Activated CD4-positive, alpha-beta memory T cell treated with anti-CD3 and anti-CD28 coated beads, Interleukin-2, amount 10 ng/mL, durations not matched to agents 7 days and 5 days (primary cell): ENCODE results near the gene GLI1. TPM values are rescaled to one million over a fixed set of nuclear protein-coding genes. Genes with fewer than 3 reads are reported as not detected.
"Not testable (repeated sequence)": the region's sequence is repeated elsewhere in the genome, so short reads cannot be mapped to it uniquely, and the experiment has no call there.

Experiments used
- CTCF ChIA-PET: fragments of 350-600 bp; sonication (Branson Sonifier 250); formaldehyde crosslinking; loops from one replicate; lab custom pipeline; 2021; ENCODE audit warnings: antibody characterized with exemption, inconsistent platforms; lab: Charles Lee
- POLR2A ChIA-PET: fragments of 350-600 bp; sonication (Branson Sonifier 250); formaldehyde crosslinking; loops from one replicate; lab custom pipeline; 2021; ENCODE audit warnings: antibody characterized with exemption; lab: Charles Lee
- DNase-seq: peaks from one replicate; pipeline ENCODE4 v3.0.0-alpha.2; 2020
- H3K27ac Mint-ChIP-seq: one replicate; pipeline ENCODE4 v1.8.0; 2021; ENCODE audit warnings: mild to moderate bottlenecking, mixed read lengths
- H3K27me3 Mint-ChIP-seq: one replicate; pipeline ENCODE4 v1.8.0; 2021; ENCODE audit warnings: mixed read lengths
- H3K36me3 Mint-ChIP-seq: one replicate; pipeline ENCODE4 v1.8.0; 2021; ENCODE audit warnings: low read depth, mixed read lengths
- H3K4me1 Mint-ChIP-seq: one replicate; pipeline ENCODE4 v1.8.0; 2021; ENCODE audit warnings: mixed read lengths
- H3K4me3 Mint-ChIP-seq: one replicate; pipeline ENCODE4 v1.8.0; 2021; ENCODE audit warnings: mild to moderate bottlenecking, mixed read lengths
- H3K9me3 Mint-ChIP-seq: one replicate; pipeline ENCODE4 v1.8.0; 2021; ENCODE audit warnings: mixed read lengths
- total RNA-seq, 2 experiments: library from RNA; stranded (reverse); gene quantifications; one replicate each; pipeline ENCODE4 v1.2.3, GENCODE V29; 2021

The GLI1 gene
- total RNA-seq, 2 experiments from 2014 or later: 0.30 to 0.48 TPM

DNA sequence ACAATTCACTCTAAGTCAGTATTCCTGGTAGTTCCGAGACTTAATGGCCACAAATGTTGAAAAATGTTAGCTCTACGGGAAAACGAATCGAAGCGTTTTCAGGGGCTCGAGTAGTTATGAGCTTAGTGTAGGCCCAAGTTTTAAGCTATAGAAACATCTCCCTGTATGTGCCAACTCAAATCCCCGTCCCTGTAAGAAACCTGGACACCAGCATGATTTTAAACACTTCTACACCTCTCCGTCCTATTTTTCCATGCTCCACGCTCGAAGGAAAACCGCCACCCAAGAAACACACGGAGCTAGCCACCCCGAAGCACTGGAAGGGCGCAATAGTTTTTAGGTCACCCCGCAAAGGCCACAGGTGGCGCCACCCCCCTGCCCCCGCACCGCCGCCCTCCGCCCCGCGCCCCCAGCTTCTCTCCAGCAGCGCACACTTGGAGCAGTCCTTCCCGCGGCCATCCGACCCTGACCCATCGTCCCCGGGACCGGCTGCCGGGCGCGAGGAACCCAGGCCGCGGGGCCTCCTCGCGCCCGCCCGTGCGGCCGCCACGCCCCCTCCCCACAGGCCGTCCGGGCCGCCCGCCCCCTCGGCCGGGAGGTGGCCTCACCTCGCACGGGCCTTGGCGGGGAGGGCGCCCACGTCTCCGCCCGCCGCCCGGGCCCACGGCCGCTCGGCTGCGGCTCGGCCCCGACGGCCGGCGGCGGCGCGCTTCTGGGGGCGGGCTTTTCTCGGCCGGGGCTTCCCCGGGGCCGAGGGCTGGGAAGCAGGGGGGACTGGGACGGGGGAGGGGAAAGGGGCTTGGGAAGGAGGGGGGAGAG, 29.3 kb upstream of the GLI1 start:
- ChIA-PET POLR2A (interaction anchor here (0.6 to 1.8 kb wide), 17 partner anchors 9 to 353 kb away, joined by 3 to 11 read pairs (median 4); partner anchors contain the start of genes ARHGAP9, GLI1 and STAT6), CTCF (interaction anchor here (0.7 to 1.9 kb wide), 9 partner anchors 21 to 302 kb away, joined by 3 to 13 read pairs (median 6); partner anchors contain the start of genes INHBE and LRP1)
- Mint-ChIP-seq H3K36me3 (peaks cover 15% of the 10 kb centered on the region), H3K4me3 (peak overlapping the region; percentile 99), H3K27ac (peak overlapping the region; percentile 99), H3K4me1 (peaks cover 40% of the 10 kb centered on the region), H3K27me3 (no peaks in the 10 kb centered on the region), H3K9me3 (no peaks in the 10 kb centered on the region)
- DNase-seq: peak; percentile 46

DNA sequence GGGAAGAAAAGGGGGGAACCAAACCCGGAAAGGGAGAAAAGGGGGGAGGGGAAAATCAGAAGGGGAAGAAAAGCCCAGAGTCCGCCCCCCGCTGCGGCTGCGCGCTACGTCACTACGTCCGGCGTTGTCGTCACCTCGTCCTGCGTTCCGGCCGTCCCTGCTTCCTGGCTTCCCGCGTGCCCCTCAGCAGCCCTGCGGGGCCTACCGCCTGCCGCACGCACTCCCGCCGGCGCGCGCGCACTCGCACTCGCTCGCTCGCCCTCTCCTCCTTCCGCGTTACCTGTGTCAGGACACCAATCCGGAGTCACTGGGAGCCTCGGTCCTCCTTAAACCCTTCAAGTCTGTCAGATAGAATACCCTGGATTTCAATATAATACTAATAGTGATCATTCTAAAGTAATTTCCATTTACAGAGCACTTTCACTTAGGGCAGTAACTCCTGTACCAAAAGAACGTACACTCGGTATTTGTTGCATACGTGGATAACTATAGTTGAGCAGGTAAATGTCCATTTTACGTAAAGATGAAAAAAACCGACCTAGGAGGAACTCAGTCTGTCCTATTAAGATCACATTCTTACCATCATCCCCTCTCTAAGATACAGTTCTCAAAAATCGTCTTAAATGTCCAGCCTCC, 28.5 kb upstream of the GLI1 start, which contains the start of gene R3HDM2:
R3HDM2 (minus strand) TSS at position 113 of the 636 bp plus-strand sequence. CDS start 120,615 bp downstream, outside the sequence.
- Mint-ChIP-seq H3K27me3 (no peaks in the 10 kb centered on the region), H3K9me3 (no peaks in the 10 kb centered on the region), H3K36me3 (peaks cover 13% of the 10 kb centered on the region), H3K4me1 (peaks cover 43% of the 10 kb centered on the region), H3K4me3 (peak within 1 kb of the TSS; percentile 99), H3K27ac (peak within 1 kb of the TSS; percentile 99)
- ChIA-PET CTCF (interaction anchor here (1.3 to 3.5 kb wide), 2 partner anchors 28 to 46 kb away, joined by 9 to 17 read pairs; partner anchors contain the start of gene GLI1), POLR2A (interaction anchor here (1.4 kb wide), 1 partner anchor 49 kb away, joined by 4 read pairs; the partner anchor contains the start of gene ARHGAP9)
- DNase-seq: peak; percentile 96

DNA sequence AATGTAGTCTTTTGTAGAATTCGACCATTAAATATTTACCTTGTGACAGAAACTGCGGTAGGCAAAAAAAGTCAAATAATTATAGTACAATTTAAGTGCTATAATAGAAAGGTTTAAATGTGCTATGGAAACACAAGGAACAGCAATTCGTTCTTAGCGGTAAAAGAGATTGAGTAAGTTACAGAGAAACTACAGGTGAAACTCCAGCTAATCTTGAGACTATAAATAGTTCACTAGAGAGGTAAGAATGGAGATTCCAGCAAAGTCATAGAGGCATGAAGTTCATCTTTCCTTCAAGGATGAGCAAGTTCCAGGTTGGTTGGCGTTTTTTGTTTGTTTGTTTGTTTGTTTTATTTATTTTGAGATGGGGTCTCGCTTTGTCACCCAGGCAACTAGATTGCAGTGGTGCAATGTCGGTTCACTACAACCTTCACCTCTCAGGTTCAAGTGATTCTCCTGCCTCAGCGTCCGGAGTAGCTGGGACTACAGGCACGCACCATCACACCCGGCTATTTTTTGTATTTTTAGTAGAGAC, 27.9 kb upstream of the GLI1 start:
- Mint-ChIP-seq H3K9me3 (no peaks in the 10 kb centered on the region), H3K4me1 (peaks cover 39% of the 10 kb centered on the region), H3K36me3 (peaks cover 7% of the 10 kb centered on the region), H3K4me3 (peak overlapping the region; percentile 84), H3K27me3 (no peaks in the 10 kb centered on the region), H3K27ac (peak overlapping the region; percentile 91)
- POLR2A ChIA-PET: no interaction called here
- no peak for DNase-seq
- CTCF ChIA-PET: interaction anchor here (3.5 kb wide), 1 partner anchor 28 kb away, joined by 17 read pairs; the partner anchor contains the start of gene GLI1

DNA sequence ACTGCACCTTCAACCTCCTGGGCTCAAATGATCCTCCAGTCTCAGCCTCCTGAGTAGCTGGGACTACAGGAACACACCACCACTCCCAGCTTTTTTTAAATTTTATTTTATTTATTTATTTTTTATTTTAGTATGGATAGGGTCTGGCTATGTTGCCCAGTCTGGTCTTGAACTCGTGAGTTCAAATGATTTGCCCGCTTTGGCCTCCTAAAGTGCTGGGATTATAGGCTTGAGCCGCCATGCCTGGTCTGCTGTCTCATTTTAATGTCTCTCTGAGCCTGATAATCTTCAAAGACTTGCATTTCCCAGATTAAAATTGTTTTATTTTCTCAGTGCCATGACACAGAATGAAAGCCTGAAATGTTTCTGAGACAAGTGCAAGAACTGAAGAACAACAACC, 26.2 kb upstream of the GLI1 start:
- CTCF ChIA-PET: interaction anchor here (1.0 to 3.5 kb wide), 4 partner anchors 15 to 125 kb away, joined by 3 to 17 read pairs (median 5); partner anchors contain the start of genes GLI1 and INHBE
- H3K27ac Mint-ChIP-seq: no peak overlapping the region
- POLR2A ChIA-PET: no interaction called here

DNA sequence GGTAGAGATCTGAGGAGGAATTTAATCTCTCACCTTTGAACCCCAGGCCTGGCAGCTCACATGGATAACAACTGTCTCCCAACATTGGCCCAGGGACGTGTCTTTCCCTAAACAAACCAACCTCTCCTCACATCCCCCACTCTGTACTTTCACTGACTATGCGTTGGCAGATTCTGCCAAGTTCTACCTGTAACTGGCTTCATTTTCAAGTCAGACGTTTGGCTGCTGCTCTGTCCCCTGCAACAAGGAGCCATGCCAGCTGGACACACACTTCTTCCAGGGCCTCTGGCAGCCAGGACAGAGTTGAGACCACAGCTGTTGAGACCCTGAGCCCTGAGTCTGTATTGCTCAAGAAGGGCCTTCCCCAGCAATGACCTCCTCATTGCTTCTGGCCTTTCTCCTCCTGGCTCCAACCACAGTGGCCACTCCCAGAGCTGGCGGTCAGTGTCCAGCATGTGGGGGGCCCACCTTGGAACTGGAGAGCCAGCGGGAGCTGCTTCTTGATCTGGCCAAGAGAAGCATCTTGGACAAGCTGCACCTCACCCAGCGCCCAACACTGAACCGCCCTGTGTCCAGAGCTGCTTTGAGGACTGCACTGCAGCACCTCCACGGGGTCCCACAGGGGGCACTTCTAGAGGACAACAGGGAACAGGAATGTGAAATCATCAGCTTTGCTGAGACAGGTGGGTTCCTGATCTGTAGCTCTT, 24.9 kb upstream of the GLI1 start, which contains the start of gene INHBC:
INHBC (plus strand) TSS at position 268 of the 707 bp plus-strand sequence; CDS start at position 371, 103 bp downstream.
- ChIA-PET CTCF (interaction anchor here (1.0 to 3.5 kb wide), 6 partner anchors 19 to 191 kb away, joined by 3 to 17 read pairs (median 4); partner anchors contain the start of genes ARHGAP9, DCTN2, GLI1 and INHBE), POLR2A (interaction anchor here (1.4 kb wide), 1 partner anchor 709 kb away, joined by 4 read pairs; the partner anchor contains the start of gene NACA)
- H3K4me1 Mint-ChIP-seq: peaks cover 22% of the 10 kb centered on the region
- H3K4me3 Mint-ChIP-seq: peak within 1 kb of the TSS; percentile 30
- H3K9me3 Mint-ChIP-seq: no peaks in the 10 kb centered on the region
- peaks cover 5% of the 10 kb centered on the region for H3K27me3 Mint-ChIP-seq
- peak within 1 kb of the TSS; percentile 63 for H3K27ac Mint-ChIP-seq
- DNase-seq: no peak
- H3K36me3 Mint-ChIP-seq: peaks cover 4% of the 10 kb centered on the region

More for the DNA sequence above, 26.2 kb upstream of the GLI1 start:
- peaks cover 4% of the 10 kb centered on the region for H3K36me3 Mint-ChIP-seq
- H3K4me3 Mint-ChIP-seq: no peak overlapping the region
- DNase-seq: no peak
- H3K4me1 Mint-ChIP-seq: peaks cover 31% of the 10 kb centered on the region
- H3K27me3 Mint-ChIP-seq: peaks cover under 1% of the 10 kb centered on the region
- no peaks in the 10 kb centered on the region for H3K9me3 Mint-ChIP-seq

DNA sequence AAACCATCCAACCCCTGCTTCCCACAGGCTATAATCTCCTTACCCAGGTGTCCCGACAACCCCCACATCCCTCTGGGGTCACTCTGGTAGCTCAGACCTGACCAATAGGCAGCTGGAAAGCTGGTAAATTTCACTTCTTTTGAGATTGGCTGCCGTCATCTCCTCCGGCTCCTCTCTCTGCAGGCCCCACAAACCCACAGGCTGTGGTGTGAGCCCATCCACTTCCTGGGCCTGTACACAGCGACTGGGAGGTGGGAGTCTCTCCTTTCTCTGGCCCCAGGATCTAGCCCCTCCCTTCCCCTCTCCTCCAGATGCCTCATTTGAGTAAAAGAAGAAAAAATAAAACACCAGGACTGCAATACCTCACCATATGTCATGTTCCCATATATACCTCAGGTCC, 24.3 kb upstream of the GLI1 start:
- Mint-ChIP-seq H3K27ac (peak overlapping the region; percentile 63), H3K9me3 (no peaks in the 10 kb centered on the region), H3K27me3 (peaks cover 5% of the 10 kb centered on the region), H3K4me3 (peak overlapping the region; percentile 30), H3K4me1 (peaks cover 17% of the 10 kb centered on the region), H3K36me3 (no peaks in the 10 kb centered on the region)
- ChIA-PET POLR2A (interaction anchor here (1.4 kb wide), 1 partner anchor 710 kb away, joined by 4 read pairs; the partner anchor contains the start of gene NACA), CTCF (interaction anchor here (1.0 to 1.9 kb wide), 5 partner anchors 18 to 192 kb away, joined by 3 to 12 read pairs (median 3); partner anchors contain the start of genes ARHGAP9, DCTN2 and INHBE)
- DNase-seq: peak; percentile 39

- Mint-ChIP-seq H3K36me3 (peaks cover 4% of the 10 kb centered on the region), H3K27ac (no peak overlapping the region), H3K4me1 (peaks cover 6% of the 10 kb centered on the region), H3K27me3 (peaks cover 10% of the 10 kb centered on the region), H3K9me3 (peaks cover 11% of the 10 kb centered on the region), H3K4me3 (no peak overlapping the region)
- POLR2A ChIA-PET: interaction anchor here (0.6 kb wide), 1 partner anchor 28 kb away, joined by 4 read pairs; no protein-coding TSS in a partner anchor
- no peak for DNase-seq
- CTCF ChIA-PET: interaction anchor here (0.6 to 1.0 kb wide), 2 partner anchors 14 to 131 kb away, joined by 3 to 4 read pairs; no protein-coding TSS in a partner anchor
Observed at GRCh38 chr12:57438400-57438799, 21.2 kb upstream of the GLI1 start.

- H3K27ac Mint-ChIP-seq: no peak overlapping the region
- DNase-seq: no peak
- H3K4me3 Mint-ChIP-seq: no peak overlapping the region
- peaks cover 4% of the 10 kb centered on the region for H3K36me3 Mint-ChIP-seq
- ChIA-PET CTCF (interaction anchor here (3.1 kb wide), 1 partner anchor 13 kb away, joined by 13 read pairs; no protein-coding TSS in a partner anchor), POLR2A (no interaction called here)
- peaks cover 6% of the 10 kb centered on the region for H3K4me1 Mint-ChIP-seq
- H3K9me3 Mint-ChIP-seq: peaks cover 11% of the 10 kb centered on the region
- peaks cover 10% of the 10 kb centered on the region for H3K27me3 Mint-ChIP-seq
Observed at GRCh38 chr12:57439762-57440266, 19.8 kb upstream of the GLI1 start.

DNA sequence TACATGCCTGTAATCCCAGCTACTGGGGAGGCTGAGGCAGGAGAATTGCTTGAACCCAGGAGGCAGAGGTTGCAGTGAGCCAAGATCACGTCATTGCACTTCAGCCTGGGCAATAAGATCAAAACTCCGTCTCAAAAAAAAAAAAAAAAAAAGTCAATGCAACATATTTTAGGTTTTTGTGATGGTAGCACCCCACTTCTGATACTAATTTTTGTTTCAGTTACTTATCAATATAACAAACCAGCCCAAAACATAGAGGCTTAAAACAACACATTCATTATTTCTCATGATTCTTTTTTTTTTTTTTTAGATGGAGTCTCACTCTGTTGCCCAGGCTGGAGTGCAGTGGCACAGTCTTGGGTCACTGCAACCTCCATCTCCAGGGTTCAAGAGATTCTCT, 18.2 kb upstream of the GLI1 start:
- Mint-ChIP-seq H3K9me3 (peaks cover 11% of the 10 kb centered on the region), H3K27me3 (peaks cover 11% of the 10 kb centered on the region)
- H3K27ac Mint-ChIP-seq, H3K36me3 Mint-ChIP-seq, H3K4me1 Mint-ChIP-seq, POLR2A ChIA-PET, DNase-seq, H3K4me3 Mint-ChIP-seq: not testable (repeated sequence)
- CTCF ChIA-PET: interaction anchor here (0.9 to 3.1 kb wide), 2 partner anchors 11 to 18 kb away, joined by 5 to 13 read pairs; partner anchors contain the start of gene GLI1

DNA sequence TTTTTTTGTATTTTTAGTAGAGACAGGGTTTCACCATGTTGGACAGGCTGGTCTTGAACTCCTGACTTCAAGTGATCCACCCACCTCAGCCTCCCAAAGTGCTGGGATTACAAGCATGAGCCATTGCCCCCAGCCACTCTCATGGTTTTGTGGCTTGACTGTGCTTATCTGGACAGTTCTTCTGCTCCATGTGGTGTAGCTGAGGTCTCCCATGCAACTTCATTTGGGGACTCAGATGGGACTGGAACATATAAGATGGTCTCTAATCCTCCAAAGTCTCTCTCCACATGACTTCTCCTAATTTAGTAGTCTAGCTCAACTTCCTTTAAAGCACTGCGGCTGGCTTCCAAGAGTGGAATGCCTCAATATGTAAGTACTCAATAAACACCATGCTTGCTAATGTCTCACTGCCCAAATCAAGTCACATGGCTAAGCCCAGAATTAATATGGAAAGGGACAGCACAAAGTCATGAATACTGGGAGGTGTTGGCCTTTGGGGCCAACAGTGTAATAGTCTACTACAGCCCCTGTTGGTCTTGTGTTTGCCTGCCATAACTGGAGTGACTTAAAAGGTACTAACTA, 17.6 kb upstream of the GLI1 start:
- Mint-ChIP-seq H3K9me3 (peaks cover 11% of the 10 kb centered on the region), H3K27ac (no peak overlapping the region), H3K4me3 (no peak overlapping the region), H3K27me3 (peaks cover 11% of the 10 kb centered on the region), H3K4me1 (peaks cover 3% of the 10 kb centered on the region), H3K36me3 (peaks cover 4% of the 10 kb centered on the region)
- CTCF ChIA-PET: interaction anchor here (0.9 to 3.1 kb wide), 3 partner anchors 11 to 17 kb away, joined by 5 to 13 read pairs (median 6); partner anchors contain the start of gene GLI1
- POLR2A ChIA-PET: no interaction called here
- DNase-seq: no peak

DNA sequence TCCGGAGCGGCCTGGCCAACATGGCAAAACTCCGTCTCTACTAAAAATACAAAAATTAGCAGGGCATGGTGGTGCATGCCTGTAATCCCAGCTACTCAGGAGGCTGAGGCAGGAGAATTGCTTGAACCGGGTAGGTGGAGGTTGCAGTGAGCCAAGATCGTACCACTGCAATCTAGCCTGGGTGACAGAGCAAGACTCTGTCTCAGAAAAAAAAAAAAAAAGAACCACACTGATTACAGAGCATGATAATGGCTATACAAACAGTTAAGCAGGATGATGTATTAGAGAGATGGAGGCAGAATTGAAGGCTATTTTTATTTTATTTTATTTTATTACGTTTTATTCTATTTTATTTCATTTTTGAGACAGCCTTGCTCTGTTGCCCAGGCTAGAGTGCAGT, 15.2 kb upstream of the GLI1 start:
- ChIA-PET POLR2A (interaction anchor here (1.0 kb wide), 1 partner anchor 14 kb away, joined by 5 read pairs; no protein-coding TSS in a partner anchor), CTCF (interaction anchor here (1.5 kb wide), 1 partner anchor 14 kb away, joined by 7 read pairs; no protein-coding TSS in a partner anchor)
- H3K36me3 Mint-ChIP-seq, H3K27me3 Mint-ChIP-seq, H3K27ac Mint-ChIP-seq, DNase-seq, H3K4me3 Mint-ChIP-seq, H3K4me1 Mint-ChIP-seq: not testable (repeated sequence)
- peaks cover 11% of the 10 kb centered on the region for H3K9me3 Mint-ChIP-seq
